Skeletal muscle tissue (tissue), 4 donors: ENCODE data around the gene KMT2B. TPM values are rescaled to one million over a fixed set of nuclear protein-coding genes. Genes with fewer than 3 reads are reported as not detected.
"Not testable (repeated sequence)": the region's sequence is repeated elsewhere in the genome, so short reads cannot be mapped to it uniquely, and the experiment has no call there.

Experiments used
- H3K27ac ChIP-seq: one replicate; pipeline ENCODE4 v1.7.0; 2013; ENCODE audit warnings: mild to moderate bottlenecking, low read depth, low read length, inconsistent platforms
- H3K27me3 ChIP-seq, 3 donors: one replicate each; pipeline ENCODE4 v1.7.0; 2013; ENCODE audit warnings: low read length in 3 of 3; ENCODE audit not compliant: control insufficient read depth in 3 of 3, insufficient read depth in 3 of 3
- H3K36me3 ChIP-seq, 3 donors: one replicate each; pipeline ENCODE4 v1.7.0; 2013; ENCODE audit warnings: low read length in 3 of 3; ENCODE audit not compliant: control insufficient read depth in 3 of 3, insufficient read depth in 3 of 3
- H3K4me1 ChIP-seq, 3 donors: one replicate each; pipeline ENCODE4 v1.7.0; 2013; ENCODE audit warnings: low read length in 3 of 3, mild to moderate bottlenecking in 3 of 3; ENCODE audit not compliant: control insufficient read depth in 3 of 3, insufficient read depth in 3 of 3
- H3K4me3 ChIP-seq, 3 donors: one replicate each; pipeline ENCODE4 v1.7.0; 2013; ENCODE audit warnings: low read length in 3 of 3
- H3K9ac ChIP-seq, 3 donors: one replicate each; pipeline ENCODE4 v1.7.0; 2013; ENCODE audit warnings: low read length in 3 of 3, mild to moderate bottlenecking in 3 of 3, moderate library complexity in 2 of 3, low read depth in 1 of 3
- H3K9me3 ChIP-seq, 3 donors: one replicate each; pipeline ENCODE4 v1.7.0; 2013; ENCODE audit warnings: low read length in 3 of 3; ENCODE audit not compliant: control insufficient read depth in 3 of 3
- total RNA-seq: library from RNA; depleted of rRNA; stranded (reverse); fragments of >200 nt; gene quantifications from one replicate; pipeline ENCODE4 v1.2.3, GENCODE V29; 2014
- donor health status: Osteomylitis.

The KMT2B gene
- total RNA-seq, 1 donor from 2014 or later, result 5.7 TPM

GRCh38 chr19:35691106-35691505 is 26.7 kb upstream of the KMT2B start:
- not testable (repeated sequence) for H3K4me3 ChIP-seq, H3K27ac ChIP-seq, H3K9ac ChIP-seq, H3K27me3 ChIP-seq, H3K36me3 ChIP-seq, H3K9me3 ChIP-seq, H3K4me1 ChIP-seq

- no peak overlapping the region for H3K9ac ChIP-seq
- no peaks in the 10 kb centered on the region for H3K4me1 ChIP-seq
- H3K27me3 ChIP-seq, result no peaks in the 10 kb centered on the region
- H3K36me3 ChIP-seq, result no peaks in the 10 kb centered on the region
- no peaks in the 10 kb centered on the region for H3K9me3 ChIP-seq
- H3K4me3 ChIP-seq, result no peak overlapping the region
- H3K27ac ChIP-seq, result no peak overlapping the region
Observed at GRCh38 chr19:35692010-35692409, 25.8 kb upstream of the KMT2B start.

- Histone ChIP-seq H3K27ac (no peak overlapping the region), H3K4me1 (no peaks in the 10 kb centered on the region), H3K27me3 (no peaks in the 10 kb centered on the region), H3K9me3 (no peaks in the 10 kb centered on the region), H3K36me3 (no peaks in the 10 kb centered on the region), H3K9ac (no peak overlapping the region), H3K4me3 (no peak overlapping the region)
Observed at GRCh38 chr19:35693422-35693821, 24.4 kb upstream of the KMT2B start.

- no peaks in the 10 kb centered on the region for H3K36me3 ChIP-seq
- H3K4me1 ChIP-seq, result no peaks in the 10 kb centered on the region
- H3K4me3 ChIP-seq, result no peak overlapping the region
- no peaks in the 10 kb centered on the region for H3K27me3 ChIP-seq
- no peak overlapping the region for H3K9ac ChIP-seq
- no peaks in the 10 kb centered on the region for H3K9me3 ChIP-seq
- no peak overlapping the region for H3K27ac ChIP-seq
Observed at GRCh38 chr19:35693835-35694599, 23.8 kb upstream of the KMT2B start.

- no peaks in the 10 kb centered on the region for H3K9me3 ChIP-seq
- H3K27ac ChIP-seq, result no peak overlapping the region
- H3K27me3 ChIP-seq, result no peaks in the 10 kb centered on the region
- no peak overlapping the region for H3K4me3 ChIP-seq
- H3K4me1 ChIP-seq, result no peaks in the 10 kb centered on the region
- no peak overlapping the region for H3K9ac ChIP-seq
- no peaks in the 10 kb centered on the region for H3K36me3 ChIP-seq
Observed at GRCh38 chr19:35695895-35696422, 21.8 kb upstream of the KMT2B start.

- Histone ChIP-seq H3K4me3 (no peak overlapping the region), H3K36me3 (no peaks in the 10 kb centered on the region), H3K9ac (no peak overlapping the region), H3K9me3 (no peaks in the 10 kb centered on the region), H3K4me1 (no peaks in the 10 kb centered on the region), H3K27ac (no peak overlapping the region), H3K27me3 (no peaks in the 10 kb centered on the region)
Observed at GRCh38 chr19:35696835-35697234, 21.0 kb upstream of the KMT2B start.

GRCh38 chr19:35702223-35703012 is 15.4 kb upstream of the KMT2B start:
- no peaks in the 10 kb centered on the region for H3K36me3 ChIP-seq
- H3K4me1 ChIP-seq, result peaks cover 6 to 9% (median 7%) of the 10 kb centered on the region in 3 donors
- no peaks in the 10 kb centered on the region for H3K9me3 ChIP-seq
- H3K27ac ChIP-seq, result peak overlapping the region; percentile 70
- peak overlapping the region; percentile 65 to 93 (median 90) for H3K4me3 ChIP-seq
- H3K27me3 ChIP-seq, result peaks cover 0 to 11% (median 5%) of the 10 kb centered on the region in 3 donors
- H3K9ac ChIP-seq, result peak overlapping the region; percentile 70 to 87 (median 77)

- Histone ChIP-seq H3K9me3 (no peaks in the 10 kb centered on the region), H3K36me3 (no peaks in the 10 kb centered on the region), H3K27me3 (peaks cover 0 to 15% (median 5%) of the 10 kb centered on the region in 3 donors), H3K4me3 (no peak overlapping the region), H3K4me1 (peaks cover 6 to 9% (median 7%) of the 10 kb centered on the region in 3 donors), H3K27ac (no peak overlapping the region), H3K9ac (peak overlapping the region in 2 of 3 donors; percentile 77 to 87)
Observed at GRCh38 chr19:35703343-35703742, 14.5 kb upstream of the KMT2B start.

GRCh38 chr19:35704218-35704617 is 13.6 kb upstream of the KMT2B start, which contains the start of gene ZBTB32:
Gene ZBTB32 (plus strand): TSS chr19:35704558. CDS start chr19:35714627, 10,069 bp downstream.
- Histone ChIP-seq H3K27ac (no peak within 1 kb of the TSS), H3K9ac (peak within 1 kb of the TSS in 1 of 3 donors; percentile 87), H3K36me3 (no peaks in the 10 kb centered on the region), H3K9me3 (no peaks in the 10 kb centered on the region), H3K4me1 (peaks cover 6 to 9% (median 7%) of the 10 kb centered on the region in 3 donors), H3K4me3 (no peak within 1 kb of the TSS), H3K27me3 (peaks cover 0 to 16% (median 5%) of the 10 kb centered on the region in 3 donors)

GRCh38 chr19:35708391-35708790 is 9.4 kb upstream of the KMT2B start:
- H3K27ac ChIP-seq, result no peak overlapping the region
- no peak overlapping the region for H3K9ac ChIP-seq
- peaks cover 0 to 20% (median 5%) of the 10 kb centered on the region in 3 donors for H3K27me3 ChIP-seq
- no peaks in the 10 kb centered on the region for H3K9me3 ChIP-seq
- no peak overlapping the region for H3K4me3 ChIP-seq
- no peaks in the 10 kb centered on the region for H3K36me3 ChIP-seq
- H3K4me1 ChIP-seq, result no peaks in the 10 kb centered on the region
